ENCODE results near the gene ADAMTS20. TPM values are rescaled to one million over a fixed set of nuclear protein-coding genes. Genes with fewer than 3 reads are reported as not detected.

The ADAMTS20 gene
- total and polyA plus RNA-seq, 2 donors (not counting 3 experiments of a cell fraction or from before 2014, with no cell fraction given): not detected

DNA sequence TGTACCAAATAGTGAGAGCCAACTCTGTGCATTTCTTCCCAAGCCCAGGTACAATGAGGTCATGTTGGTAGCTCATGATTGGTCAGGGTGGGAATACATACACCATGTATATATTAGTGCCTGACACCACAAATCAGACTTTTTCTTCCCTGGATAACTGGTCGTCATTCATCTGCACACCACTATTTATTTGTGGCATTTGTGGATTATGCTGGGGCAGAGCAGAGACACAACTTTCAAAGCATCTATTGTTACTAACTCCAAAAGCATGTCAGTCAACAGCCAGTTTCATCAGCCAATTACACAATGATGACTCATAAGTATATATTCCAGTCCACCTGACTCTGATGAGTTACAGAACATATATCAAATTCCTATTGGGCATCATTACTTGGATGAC, 181.7 kb downstream of the ADAMTS20 start:
- ChIA-PET CTCF (no interaction called here), POLR2A (no interaction called here)
- Histone ChIP-seq H4K20me1 (replicated peaks; ENCODE audit: control insufficient read depth, extremely low read depth, insufficient read depth, low read length) (no peaks in the 10 kb centered on the region), H3K79me2 (ENCODE audit: control insufficient read depth, insufficient read depth, low read length) (no peaks in the 10 kb centered on the region), H3K36me3 (ENCODE audit: control insufficient read depth in 2 of 2, extremely low read depth in 1 of 2, insufficient read depth in 2 of 2, low read length in 2 of 2) (no peaks in the 10 kb centered on the region), H3K9ac (replicated peaks; ENCODE audit: extremely low read depth, insufficient read depth, low read length) (no peak overlapping the region), H3K4me1 (ENCODE audit: control insufficient read depth, extremely low read depth, insufficient read depth, low read length) (no peaks in the 10 kb centered on the region), H2AFZ (ENCODE audit: low read depth, low read length) (no peak overlapping the region), H3K27ac (ENCODE audit: insufficient read depth, low read depth, low read length) (no peak overlapping the region), H3K9me3 (replicated peaks; ENCODE audit: control insufficient read depth, insufficient read depth, low read length) (no peaks in the 10 kb centered on the region), H3K27me3 (ENCODE audit: control insufficient read depth in 2 of 2, insufficient read depth in 2 of 2, low read length in 2 of 2) (no peaks in the 10 kb centered on the region), H3K9me1 (replicated peaks; ENCODE audit: control insufficient read depth, extremely low read depth, insufficient read depth, low read length) (no peaks in the 10 kb centered on the region), H3K4me2 (ENCODE audit: insufficient read depth, low read length) (no peak overlapping the region), H3K4me3 (replicated peaks in 1 of 3; ENCODE audit: insufficient read depth in 1 of 3, low read depth in 1 of 3, low read length in 3 of 3) (no peak overlapping the region)
- BruUV-seq (replicated peaks): no TSS peak
- intact Hi-C loops (cut with micrococcal nuclease) (no loop called here), dilution Hi-C loops (cut with MboI; ENCODE audit: extremely low pct_ligation_motif_present, low sequenced_read_pairs) (no loop called here)
- TF ChIP-seq JUN (IDR thresholded peaks at IDR 0.05; ENCODE audit: borderline replicate concordance, insufficient read depth, insufficient read length, low read depth) (peak; percentile 30), GATA2 (IDR thresholded peaks at IDR 0.05; ENCODE audit: insufficient read depth, insufficient read length, low read depth, low read length) (no peak), FOS (IDR thresholded peaks at IDR 0.05; ENCODE audit: borderline replicate concordance, insufficient read depth, low read length) (peak; percentile 34), EZH2 (IDR thresholded peaks at IDR 0.05; ENCODE audit: borderline replicate concordance, low read depth, low read length, severe bottlenecking) (no peak)
- FAIRE-seq (no peak), DNase-seq (ENCODE audit: low read depth, low spot score) (peak; percentile 3)

- dilution Hi-C loops (cut with MboI; ENCODE audit: extremely low pct_ligation_motif_present, low sequenced_read_pairs) (no loop called here), intact Hi-C loops (cut with micrococcal nuclease) (no loop called here)
- Histone ChIP-seq H3K27me3 (ENCODE audit: control insufficient read depth in 2 of 2, insufficient read depth in 2 of 2, low read length in 2 of 2) (no peaks in the 10 kb centered on the region), H3K79me2 (ENCODE audit: control insufficient read depth, insufficient read depth, low read length) (no peaks in the 10 kb centered on the region), H3K27ac (ENCODE audit: insufficient read depth, low read depth, low read length) (no peak overlapping the region), H2AFZ (ENCODE audit: low read depth, low read length) (no peak overlapping the region), H4K20me1 (replicated peaks; ENCODE audit: control insufficient read depth, extremely low read depth, insufficient read depth, low read length) (no peaks in the 10 kb centered on the region), H3K4me3 (replicated peaks in 1 of 3; ENCODE audit: insufficient read depth in 1 of 3, low read depth in 1 of 3, low read length in 3 of 3) (no peak overlapping the region), H3K9me1 (replicated peaks; ENCODE audit: control insufficient read depth, extremely low read depth, insufficient read depth, low read length) (no peaks in the 10 kb centered on the region), H3K9ac (replicated peaks; ENCODE audit: extremely low read depth, insufficient read depth, low read length) (no peak overlapping the region), H3K4me2 (ENCODE audit: insufficient read depth, low read length) (no peak overlapping the region), H3K36me3 (ENCODE audit: control insufficient read depth in 2 of 2, extremely low read depth in 1 of 2, insufficient read depth in 2 of 2, low read length in 2 of 2) (no peaks in the 10 kb centered on the region), H3K9me3 (replicated peaks; ENCODE audit: control insufficient read depth, insufficient read depth, low read length) (no peaks in the 10 kb centered on the region), H3K4me1 (ENCODE audit: control insufficient read depth, extremely low read depth, insufficient read depth, low read length) (no peaks in the 10 kb centered on the region)
- FAIRE-seq (no peak), DNase-seq (ENCODE audit: low read depth, low spot score) (no peak)
- no peak for TF ChIP-seq MAX (IDR thresholded peaks at IDR 0.05; ENCODE audit: insufficient read depth, insufficient read length)
- TF ChIP-seq POLR2A (IDR thresholded peaks at IDR 0.05; ENCODE audit: low read depth, low read length): no peak
- TF ChIP-seq CTCF (IDR thresholded peaks at IDR 0.05; ENCODE audit: extremely low read depth in 1 of 2, insufficient read depth in 1 of 2, low read depth in 1 of 2, low read length in 2 of 2): no peak
- TF ChIP-seq MYC (IDR thresholded peaks at IDR 0.05; ENCODE audit: low read depth, low read length): no peak
- no peak for TF ChIP-seq JUN (IDR thresholded peaks at IDR 0.05; ENCODE audit: borderline replicate concordance, insufficient read depth, insufficient read length, low read depth)
- no peak for TF ChIP-seq EZH2 (IDR thresholded peaks at IDR 0.05; ENCODE audit: borderline replicate concordance, low read depth, low read length, severe bottlenecking)
- TF ChIP-seq GATA2 (IDR thresholded peaks at IDR 0.05; ENCODE audit: insufficient read depth, insufficient read length, low read depth, low read length): no peak
- no peak for TF ChIP-seq FOS (IDR thresholded peaks at IDR 0.05; ENCODE audit: borderline replicate concordance, insufficient read depth, low read length)
- TF ChIP-seq POLR2AphosphoS5 (IDR thresholded peaks at IDR 0.05; ENCODE audit: insufficient read depth, low read depth, low read length): no peak
- POLR2A ChIA-PET: no interaction called here
- CTCF ChIA-PET: no interaction called here
- no TSS peak for BruUV-seq (replicated peaks)
Observed at GRCh38 chr12:43362910-43363694, 188.9 kb downstream of the ADAMTS20 start.
